GM18870 (cell line): Measurements from ENCODE around the gene PLPPR1.
"Not testable (repeated sequence)": the region's sequence is repeated elsewhere in the genome, so short reads cannot be mapped to it uniquely, and the experiment has no call there.

Experiments used
- ATAC-seq: cut with Tn5 transposase; IDR thresholded peaks from one replicate; pipeline ENCODE4 v1.9.1; 2021; ENCODE audit warnings: moderate library complexity; ENCODE audit not compliant: unreplicated experiment

The PLPPR1 gene

DNA sequence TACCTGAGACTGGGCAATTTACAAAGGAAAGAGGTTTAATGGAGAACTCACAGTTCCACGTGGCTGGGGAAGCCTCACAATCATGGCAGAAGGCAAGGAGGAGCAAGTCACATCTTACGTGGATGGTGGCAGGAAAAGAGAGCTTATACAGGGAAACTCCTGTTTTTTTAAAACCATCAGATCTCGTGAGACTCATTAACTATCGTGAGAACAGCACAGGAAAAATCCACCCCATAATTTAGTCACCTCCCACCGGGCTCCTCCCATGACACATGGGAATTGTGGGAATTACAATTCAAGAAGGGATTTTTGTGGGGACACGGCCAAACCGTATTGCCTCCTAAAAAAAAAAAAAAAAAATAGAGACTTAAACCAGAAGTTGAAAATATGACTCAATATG lies 11.1 kb downstream of the PLPPR1 start:
- not testable (repeated sequence) for ATAC-seq

DNA sequence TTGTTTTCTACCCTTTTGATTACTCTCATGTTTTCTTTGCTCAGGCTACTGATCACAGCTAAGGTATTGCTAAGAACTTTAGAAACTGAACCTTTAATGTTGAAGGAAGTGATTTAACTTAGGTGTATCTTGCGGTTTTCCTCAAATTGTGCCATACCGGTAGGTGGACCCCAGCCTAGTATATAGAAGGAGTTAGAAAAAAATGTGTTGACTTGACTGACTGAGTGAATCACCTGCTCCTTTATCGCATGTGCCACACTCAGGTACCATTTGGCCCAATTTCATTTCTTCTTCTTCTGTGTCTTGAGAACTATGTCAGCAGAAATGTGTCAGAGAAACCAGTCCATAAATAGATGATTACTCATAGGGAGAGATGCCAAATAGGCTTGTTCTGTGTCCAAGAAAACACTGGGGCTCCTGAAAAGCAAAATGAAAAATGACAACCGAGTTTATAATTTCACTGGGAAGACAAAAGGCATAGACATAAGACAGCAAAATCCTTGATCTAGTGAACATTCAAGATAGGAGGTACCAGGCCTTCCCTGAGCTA lies 19.4 kb downstream of the PLPPR1 start:
- no peak for ATAC-seq

DNA sequence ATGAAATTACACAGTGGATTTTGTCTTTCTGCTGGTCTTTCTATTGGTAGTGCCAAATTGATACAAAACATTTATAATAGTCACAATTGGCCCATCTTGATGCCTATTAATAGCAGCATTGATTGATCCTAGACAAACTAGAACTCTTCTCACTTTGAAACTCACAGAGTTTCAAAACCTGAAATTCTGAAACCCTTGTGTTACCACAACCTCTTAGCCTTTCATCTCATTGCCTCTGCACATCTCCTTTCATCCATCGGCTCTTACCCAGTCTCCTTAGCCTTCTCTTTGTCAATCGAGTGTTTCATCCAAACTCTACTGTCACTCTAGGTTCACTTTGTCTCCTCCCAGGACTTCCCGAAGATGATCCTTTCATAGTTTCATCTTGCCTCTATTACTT lies 22.1 kb downstream of the PLPPR1 start:
- no peak for ATAC-seq

DNA sequence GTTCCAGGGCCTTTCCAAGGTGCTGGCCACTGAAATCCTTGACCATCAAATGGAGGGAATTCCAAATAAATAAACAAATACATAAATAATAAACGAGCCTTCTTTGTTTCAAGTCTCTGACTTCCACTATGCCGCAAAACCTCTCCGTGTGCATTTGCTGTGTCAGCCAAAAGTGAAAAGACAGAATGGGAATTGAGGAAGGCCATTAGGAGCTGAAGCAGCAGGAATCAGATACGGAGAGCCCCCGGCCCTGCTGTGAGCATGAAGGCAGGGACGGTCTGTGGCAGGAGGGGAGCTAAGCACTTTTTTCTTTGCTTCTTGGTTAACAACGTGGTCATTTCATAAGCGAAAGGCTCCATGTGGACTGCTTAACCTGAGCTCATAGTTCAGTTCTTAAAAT lies 26.1 kb downstream of the PLPPR1 start:
- no peak for ATAC-seq

DNA sequence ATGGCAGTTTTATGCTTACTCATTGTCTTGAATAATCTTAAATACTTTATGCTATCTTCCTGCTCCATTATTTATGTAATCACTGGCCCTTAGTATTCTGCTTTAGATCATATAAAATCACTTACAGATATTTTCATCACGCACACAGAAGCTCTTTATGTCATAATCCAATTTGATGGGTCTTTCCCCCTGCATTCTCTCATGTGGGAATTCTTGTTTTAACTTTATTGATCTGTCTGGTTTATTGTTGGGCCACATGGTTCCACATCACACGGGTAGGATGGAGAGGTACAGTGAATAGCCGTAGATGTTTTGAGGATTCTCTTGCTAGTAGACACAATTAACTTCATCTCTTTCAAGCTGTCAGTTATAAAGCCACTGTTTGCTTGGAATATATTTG lies 27.0 kb downstream of the PLPPR1 start:
- ATAC-seq, result no peak

DNA sequence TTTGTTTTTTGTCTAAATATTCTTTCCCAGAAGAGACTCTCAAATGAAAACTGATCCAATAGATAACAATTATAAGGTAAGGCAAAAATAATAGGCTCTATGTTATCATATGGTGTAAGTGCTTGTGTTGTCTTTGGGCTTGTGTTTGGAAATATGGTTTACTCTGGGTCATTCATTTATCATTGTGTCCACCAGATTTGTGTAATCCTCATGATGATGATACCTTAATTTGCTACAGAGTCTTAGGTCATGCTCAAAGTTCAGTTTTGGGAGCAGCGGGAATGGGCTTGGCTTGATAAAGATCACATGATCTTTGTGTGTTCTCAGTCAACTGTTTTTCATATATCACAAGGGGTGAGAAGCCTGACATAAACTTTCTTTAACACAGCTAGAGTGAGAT lies 34.2 kb downstream of the PLPPR1 start:
- no peak for ATAC-seq

DNA sequence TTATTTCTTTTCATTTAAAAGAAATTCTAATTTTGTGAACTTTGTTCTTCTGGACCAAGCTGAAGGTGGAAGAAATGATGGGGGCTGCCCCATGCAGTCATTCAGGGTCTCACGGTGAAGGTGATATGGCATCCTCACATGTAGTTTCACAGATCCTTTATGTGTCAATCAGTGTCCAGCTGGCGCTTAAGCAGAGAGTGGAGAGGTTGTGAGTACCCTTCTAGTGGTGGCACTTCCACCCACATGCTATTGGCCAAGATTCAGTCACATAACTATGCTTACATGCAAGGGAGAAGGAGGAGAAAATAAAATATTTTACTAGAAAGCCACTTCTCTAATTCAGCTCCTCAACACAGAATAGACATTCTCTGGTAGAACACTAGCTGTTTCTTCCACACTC lies 34.7 kb downstream of the PLPPR1 start:
- ATAC-seq, result no peak

DNA sequence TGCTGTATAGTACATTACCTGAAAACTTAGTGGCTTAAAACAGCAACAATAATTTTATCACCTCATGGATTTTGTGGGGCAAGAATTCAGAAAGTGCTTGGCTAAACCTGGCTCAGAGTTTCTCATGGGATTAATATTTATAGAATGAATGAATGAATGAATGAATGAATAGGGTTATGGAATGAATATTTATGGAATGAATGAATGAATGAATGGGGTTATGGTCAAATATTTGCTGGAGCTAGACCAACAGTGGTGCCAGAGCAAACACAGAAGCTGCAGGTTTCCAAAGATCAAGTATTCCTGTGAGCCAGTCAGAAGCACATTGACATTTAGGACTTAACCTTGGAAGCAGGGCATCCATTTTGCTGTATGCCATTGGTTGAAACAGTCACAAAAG lies 35.7 kb downstream of the PLPPR1 start:
- ATAC-seq, result no peak

DNA sequence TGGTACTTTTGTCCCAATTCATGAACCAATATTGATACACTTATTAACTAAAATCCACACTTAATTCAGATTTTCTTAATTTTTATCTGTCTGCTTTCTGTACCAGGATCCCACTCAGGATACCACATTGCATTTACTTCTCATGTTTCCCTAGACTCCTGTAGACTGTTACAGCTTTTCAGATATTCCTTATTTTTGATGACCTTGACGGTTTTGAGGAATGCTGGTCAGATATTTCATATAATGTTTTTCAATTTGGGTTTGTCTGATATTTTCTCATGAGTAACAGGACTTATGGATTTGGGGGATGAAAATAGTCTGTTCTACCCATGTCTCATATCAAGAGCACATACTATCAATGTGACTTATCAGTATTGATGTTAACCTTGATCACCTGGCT lies 37.4 kb downstream of the PLPPR1 start:
- no peak for ATAC-seq

DNA sequence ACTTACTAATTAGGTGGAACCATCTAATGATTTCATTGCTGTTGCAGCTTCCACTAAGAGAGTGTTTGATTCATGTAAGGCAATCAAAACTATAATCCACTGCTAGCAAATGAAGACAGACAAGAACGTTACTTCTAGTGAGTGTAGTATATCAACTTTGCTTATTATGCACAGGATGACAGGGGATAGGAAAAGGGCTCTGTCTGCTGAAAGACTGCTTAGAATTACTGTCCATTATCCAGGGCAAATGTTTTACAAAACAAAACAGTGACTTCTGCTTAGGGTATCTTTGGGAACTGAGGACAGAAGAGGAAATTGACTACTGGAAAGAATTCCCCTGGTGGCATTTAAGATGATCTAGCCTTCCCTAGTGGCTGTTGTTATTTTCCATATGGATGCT lies 40.2 kb downstream of the PLPPR1 start:
- no peak for ATAC-seq

DNA sequence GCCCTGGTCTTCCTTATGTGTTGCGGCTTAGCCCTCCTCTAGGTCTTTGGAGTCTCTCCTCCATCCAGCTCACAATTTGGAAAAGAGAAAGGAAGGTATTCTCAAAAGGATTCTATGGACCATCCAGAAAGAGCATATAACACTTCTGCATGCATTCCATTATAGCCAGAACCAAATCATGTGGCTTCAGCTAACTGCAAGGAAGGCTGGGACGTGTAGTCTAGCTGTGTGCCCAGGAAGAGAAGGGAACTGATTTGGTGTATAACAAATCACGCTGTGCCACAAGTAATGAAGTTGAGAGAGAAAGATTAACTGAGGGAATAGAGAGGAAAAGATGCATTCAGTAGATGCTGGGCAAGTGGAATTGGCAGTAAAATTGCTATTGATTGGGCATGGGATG lies 43.7 kb downstream of the PLPPR1 start:
- ATAC-seq, result no peak

DNA sequence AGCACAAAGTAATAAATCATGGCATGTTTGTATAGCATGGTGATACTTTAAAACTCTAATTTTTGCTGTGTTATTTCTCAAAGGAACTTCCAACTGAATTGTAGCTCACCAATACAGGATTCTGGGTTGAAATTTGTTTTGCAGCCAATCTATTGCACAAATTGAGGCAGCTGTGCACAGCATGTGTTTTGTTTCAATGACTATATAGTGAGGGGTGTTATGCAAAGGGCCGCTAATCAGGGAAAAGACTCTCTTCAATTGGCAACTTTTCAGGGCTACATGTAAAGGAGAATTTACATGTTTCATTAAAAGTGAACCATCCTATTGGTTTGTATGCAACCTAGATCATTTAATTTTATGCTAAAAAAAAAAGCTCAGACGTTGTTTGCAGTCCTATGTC lies 44.6 kb downstream of the PLPPR1 start:
- no peak for ATAC-seq

DNA sequence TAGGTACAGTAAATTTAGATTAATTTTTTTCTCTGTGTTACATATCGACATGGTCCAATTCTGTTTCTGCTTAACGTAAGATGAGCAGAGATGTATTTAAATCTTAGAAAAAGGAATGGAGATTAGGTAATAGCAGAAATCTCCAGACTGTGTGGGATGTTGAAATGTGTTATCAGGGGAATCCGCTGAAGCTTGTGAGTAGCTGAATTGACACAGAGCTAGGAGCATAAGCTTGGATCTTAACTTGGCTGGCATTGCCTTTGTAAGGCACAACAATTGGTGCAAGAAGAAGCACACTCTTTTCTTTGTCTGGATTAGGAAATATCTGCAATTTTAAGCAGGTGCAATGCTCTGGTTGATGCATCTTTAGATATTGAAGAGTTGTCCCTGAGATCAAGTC lies 53.1 kb downstream of the PLPPR1 start:
- no peak for ATAC-seq

DNA sequence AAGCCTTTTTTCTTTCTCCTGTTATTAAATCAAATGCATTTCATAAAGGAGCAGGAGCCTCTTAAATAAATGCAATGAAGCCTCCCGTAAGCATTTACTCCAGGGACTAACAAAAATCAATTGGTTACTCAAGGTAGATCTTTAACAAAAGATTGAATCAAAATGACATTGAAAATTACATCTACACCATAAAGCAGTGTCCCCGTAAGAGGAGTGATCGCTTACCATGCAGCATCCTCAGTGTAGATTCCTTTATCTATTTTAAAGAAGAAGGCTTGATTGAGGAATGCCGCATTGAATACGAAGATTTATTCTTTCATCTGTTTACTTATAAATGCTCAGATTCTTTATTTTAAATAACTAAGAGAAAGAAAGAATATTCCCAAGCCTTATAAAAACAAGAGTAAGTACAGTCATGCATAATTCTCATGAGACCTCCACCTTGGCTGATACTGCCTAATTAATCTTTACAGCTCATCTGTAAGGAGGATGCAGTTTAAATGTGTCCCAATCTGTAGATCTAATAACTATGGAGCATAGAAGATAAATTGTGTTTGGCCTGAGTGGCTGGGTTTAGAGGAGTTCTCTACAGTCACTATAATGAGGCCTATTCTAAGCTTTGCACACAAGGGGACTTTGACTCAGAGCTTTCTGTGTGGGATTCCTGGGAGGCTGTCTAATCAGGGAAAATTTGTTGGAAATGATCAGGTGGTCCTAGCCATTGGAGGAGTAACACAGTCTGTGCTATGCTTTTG lies 55.1 kb downstream of the PLPPR1 start:
- ATAC-seq, result no peak

DNA sequence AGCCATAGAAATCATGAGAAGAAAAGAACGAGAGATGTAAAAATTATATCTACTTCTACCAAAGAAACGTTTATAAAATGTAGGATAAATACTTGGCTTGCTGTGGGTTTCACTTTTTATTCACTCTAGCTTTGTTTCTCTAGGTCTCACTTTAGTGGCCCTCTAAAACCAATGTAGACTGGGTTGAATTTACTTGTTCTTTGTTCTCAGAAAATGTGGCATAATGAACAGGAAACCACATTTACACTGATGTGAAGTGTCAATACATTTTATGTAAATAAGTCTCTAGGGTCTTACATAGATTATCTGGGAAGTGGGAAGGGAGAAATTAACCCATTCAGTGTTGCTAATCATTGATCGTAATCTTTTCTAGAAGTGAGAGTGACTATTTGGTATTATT lies 58.9 kb downstream of the PLPPR1 start:
- ATAC-seq, result no peak

DNA sequence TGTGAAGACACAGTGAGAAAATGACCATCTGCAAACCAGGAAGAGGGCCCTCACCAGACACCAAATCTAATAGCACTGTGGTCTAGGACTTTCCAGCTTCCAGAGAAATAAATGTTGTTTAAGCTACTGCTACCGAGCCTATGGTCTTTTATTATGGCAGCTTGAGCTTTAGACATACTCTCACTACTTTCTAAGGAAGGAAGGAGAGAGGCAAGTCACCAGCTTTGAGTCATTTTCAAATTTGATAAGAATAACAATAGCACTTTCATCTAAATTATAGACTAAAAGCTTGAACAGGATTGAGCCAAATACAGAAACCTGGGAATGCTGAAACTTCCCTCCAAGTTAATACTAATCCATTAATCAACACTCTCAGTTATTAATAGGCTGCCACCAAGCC lies 64.4 kb downstream of the PLPPR1 start:
- no peak for ATAC-seq

DNA sequence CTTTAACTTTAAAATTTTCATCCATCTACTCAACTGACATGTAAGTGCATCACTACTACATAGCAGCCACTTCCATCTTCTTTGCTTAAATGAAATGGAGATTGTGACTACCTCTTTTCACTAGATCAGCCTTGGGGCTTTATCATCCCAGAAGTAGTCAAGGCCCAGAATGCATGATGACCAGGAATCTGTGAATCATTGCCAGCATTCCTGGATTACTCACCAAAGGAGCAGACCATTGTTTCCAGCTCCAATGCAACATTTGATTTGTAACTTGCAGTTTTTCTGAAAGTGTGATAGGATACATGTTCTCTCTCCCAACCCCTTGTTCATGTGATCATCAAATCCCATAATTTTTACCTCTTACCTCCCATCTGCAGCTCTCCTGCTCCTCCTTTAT lies 65.1 kb downstream of the PLPPR1 start:
- ATAC-seq, result no peak

DNA sequence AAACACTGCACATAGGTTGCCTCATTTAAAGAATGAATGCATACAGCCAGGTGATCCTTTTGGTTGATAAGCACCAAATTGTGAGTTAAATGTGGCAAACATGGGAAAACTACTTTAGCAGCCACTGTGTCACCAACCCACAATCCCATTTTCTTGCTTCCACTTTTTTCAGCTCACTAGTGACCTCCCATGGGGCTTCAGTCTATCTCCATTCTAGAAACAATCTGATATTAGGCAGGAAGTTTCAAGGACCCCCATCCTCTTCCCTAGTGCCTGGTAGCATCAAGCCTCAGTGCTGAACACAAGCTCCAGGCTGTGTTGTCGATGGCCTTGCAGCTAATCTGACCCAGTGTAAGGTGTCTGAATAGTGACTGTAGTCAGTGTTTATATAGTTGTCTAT lies 66.2 kb downstream of the PLPPR1 start:
- ATAC-seq, result no peak

DNA sequence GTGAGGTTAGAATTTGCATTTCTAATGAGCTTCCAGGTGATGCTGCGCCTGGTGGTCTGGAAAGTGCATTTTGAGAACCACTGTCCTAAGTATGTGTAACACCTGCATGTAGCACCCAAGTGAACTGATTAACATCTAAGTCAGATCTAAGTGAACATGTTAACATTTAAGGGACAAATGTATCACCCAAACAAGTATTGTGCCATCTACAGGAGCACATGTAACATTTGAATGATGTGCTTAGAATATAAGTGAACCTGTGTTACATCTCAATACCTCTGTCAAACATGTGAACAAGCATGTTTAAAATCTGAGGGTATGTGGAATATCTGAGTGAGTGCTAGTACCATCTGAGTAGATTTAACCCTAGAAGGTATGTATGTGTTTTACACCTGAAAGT lies 68.7 kb downstream of the PLPPR1 start:
- ATAC-seq, result no peak

DNA sequence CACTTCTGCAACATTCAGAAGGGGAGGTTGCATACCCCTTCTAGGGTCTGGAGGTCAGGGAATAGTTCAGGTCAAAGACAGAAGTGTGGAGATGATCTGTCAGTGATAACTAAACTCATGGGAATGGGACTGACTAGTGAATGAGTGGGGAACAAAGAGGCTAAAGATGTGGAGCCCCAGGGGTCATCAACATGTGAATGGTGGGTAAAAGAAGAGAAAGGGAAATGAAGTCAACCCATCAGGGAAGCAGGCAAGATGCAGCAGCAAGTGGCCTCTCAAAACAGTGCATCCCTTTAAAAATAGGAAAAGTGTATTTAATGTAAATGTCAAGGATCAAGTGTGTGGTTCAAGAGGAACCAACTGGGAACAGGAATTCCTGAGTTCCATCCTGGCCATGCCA lies 69.9 kb downstream of the PLPPR1 start:
- no peak for ATAC-seq

DNA sequence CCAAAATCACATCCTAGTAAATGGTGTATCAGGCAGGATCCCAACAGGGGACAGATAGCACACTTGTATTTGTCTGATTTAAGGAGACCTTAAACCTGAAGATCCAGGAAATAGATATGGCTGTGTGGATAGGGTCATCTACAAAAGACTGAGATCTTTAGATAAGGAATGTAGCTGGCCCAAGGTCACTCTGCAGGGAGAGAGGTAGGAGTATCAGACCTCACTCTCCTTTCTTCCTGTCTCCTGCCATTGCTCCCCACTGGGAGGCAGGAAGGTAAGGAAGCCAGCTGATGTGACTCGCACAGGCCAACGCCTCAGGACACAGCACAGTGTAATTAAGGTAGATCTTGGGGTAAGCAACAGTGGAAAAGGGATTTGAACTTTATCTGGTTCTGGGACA lies 85.8 kb downstream of the PLPPR1 start:
- no peak for ATAC-seq

DNA sequence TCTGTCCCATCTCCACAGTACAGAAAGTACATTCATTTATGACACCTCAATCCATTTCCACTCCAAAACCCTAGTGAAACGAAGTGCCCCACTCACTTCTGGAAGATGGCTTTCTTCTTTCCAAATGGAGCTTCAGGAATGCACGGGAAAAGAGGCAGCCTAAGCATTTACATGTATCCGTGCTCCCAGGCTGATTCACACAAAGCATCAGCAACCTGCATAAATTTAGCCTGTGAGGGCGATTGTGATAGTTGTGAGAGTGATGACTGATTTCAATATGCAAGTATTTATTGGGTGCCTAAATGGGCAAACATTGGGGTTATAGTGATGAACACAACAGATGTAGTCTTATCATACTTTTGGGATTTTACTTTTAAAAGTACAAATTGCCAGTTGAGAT lies 86.6 kb downstream of the PLPPR1 start:
- ATAC-seq, result no peak

DNA sequence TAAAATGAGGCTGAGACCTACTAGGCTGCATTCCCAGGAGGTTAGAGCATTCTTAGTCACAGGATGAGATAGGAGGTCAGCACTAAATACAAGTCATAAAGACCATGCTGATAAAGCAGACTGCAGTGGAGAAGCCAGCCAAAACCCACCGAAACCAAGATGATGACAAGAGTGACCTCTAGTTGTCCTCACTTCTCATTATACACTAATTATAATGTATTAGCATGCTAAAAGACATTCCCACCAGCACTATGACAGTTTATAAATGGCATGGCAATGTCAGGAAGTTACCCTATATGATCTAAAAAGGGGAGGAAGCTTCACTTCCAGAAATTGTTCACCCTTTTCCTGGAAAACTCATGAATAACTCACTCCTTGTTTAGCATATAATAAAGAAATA lies 88.6 kb downstream of the PLPPR1 start:
- no peak for ATAC-seq
